ENCODE data around the gene NISCH. TPM values are rescaled to one million over a fixed set of nuclear protein-coding genes. Genes with fewer than 3 reads are reported as not detected.

Gene NISCH
- total RNA-seq, 2 donors from 2014 or later, result 75.2 to 123 TPM

DNA sequence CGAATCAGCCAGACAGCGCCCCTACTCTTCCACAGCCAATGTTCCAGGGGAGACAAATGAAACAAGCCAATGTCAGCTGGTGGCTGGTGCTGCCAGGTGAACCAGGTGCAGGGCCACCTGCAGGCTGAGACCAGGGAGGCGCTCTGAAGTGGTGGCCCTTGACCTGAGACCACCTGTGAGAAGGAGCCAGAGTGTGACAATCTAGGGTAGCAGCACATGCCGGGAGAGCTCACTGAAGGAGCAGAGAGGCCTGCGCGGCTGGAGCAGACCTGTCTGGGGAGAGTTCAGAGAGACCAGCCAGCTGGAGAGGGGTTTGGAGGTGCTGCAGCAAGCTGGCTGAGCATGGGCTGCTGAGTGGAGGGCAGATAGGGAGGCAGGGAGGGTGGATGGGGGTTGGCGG lies 39.0 kb downstream of the NISCH start:
- Mint-ChIP-seq H3K27me3 (no peaks in the 10 kb centered on the region), H3K4me1 (no peaks in the 10 kb centered on the region), H3K36me3 (ENCODE audit: low read depth) (peaks cover 33% of the 10 kb centered on the region), H3K27ac (no peak overlapping the region), H3K4me3 (no peak overlapping the region), H3K9me3 (no peaks in the 10 kb centered on the region)
- ATAC-seq (replicated peaks), result peak; percentile 5

DNA sequence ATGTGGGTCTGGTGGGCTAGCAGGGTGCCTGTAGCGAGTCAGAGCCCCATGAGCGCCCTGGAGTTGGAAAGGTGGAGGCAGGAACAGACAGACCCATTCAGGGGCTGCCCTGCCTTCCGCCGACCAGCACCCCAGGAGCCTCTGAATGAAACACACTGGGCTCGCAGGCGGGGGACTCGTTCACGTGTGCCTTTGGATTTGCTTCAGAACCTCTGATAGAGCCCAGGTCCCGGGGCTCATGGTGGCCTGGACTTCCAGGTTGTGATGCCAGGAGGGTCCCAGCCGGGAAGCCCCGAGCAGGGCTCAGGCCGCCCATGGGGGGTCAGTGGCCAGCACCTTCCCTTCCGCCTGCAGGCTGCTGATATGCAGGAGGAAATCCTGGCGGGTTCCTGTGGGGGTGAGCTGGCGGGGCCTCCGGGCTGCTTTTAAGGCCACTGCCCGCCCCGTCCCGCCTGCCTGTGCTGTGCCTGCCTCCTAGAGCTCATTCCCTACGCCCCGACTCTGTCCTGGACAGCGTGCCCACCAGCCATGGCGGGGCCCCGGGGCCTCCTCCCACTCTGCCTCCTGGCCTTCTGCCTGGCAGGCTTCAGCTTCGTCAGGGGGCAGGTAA lies 39.6 kb downstream of the NISCH start, which contains the start of gene STAB1:
TSS of gene STAB1 (plus strand) at position 453 of the 610 bp plus-strand sequence. CDS start at position 529, 76 bp downstream.
- Mint-ChIP-seq H3K4me3 (no peak within 1 kb of the TSS), H3K36me3 (ENCODE audit: low read depth) (peaks cover 27% of the 10 kb centered on the region), H3K27ac (no peak within 1 kb of the TSS), H3K4me1 (no peaks in the 10 kb centered on the region), H3K27me3 (no peaks in the 10 kb centered on the region), H3K9me3 (no peaks in the 10 kb centered on the region)
- peak; percentile 4 for ATAC-seq (replicated peaks)

DNA sequence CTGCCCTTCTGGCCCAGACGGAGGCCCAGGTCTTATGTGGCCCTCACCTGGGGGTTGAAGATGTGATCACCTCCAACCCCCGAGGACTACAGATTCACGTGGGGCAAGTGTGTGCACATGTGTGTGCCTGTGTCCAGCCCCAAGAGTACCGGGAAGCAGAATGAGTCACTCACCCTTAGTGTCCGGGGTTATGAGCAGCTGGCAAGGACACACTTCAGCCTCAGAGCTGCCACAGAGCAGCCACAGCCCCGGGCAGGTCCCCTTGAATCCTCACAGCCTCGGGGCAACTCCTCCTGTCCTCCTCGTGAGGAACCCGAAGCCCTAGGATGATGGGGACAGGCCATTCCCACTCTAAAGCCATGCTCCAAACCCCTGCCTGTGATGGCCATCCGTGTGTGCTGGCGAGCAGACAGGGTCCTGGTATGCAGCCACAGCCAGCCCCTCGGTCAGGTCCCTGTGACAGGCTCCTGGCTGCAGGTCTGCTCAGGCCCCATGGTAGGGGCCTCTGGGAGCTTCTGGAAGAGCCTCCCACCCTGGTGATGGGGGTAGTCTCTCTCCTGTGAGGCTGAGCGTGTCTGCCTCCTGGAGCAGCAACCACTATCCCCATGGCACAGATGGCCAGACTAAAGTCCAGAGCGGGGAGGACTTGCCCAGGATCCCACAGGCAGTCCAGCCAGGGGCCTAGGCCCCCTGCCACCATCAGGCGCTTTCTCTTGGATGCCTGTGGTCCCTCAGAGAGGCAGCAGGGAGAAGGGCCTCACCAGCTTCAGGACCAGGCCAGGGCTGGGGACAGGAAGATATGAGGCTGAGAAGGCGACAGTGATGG lies 40.6 kb downstream of the NISCH start:
- Mint-ChIP-seq H3K9me3 (no peaks in the 10 kb centered on the region), H3K27ac (no peak overlapping the region), H3K27me3 (no peaks in the 10 kb centered on the region), H3K4me1 (no peaks in the 10 kb centered on the region), H3K36me3 (ENCODE audit: low read depth) (peaks cover 18% of the 10 kb centered on the region), H3K4me3 (no peak overlapping the region)
- no peak for ATAC-seq (replicated peaks)

DNA sequence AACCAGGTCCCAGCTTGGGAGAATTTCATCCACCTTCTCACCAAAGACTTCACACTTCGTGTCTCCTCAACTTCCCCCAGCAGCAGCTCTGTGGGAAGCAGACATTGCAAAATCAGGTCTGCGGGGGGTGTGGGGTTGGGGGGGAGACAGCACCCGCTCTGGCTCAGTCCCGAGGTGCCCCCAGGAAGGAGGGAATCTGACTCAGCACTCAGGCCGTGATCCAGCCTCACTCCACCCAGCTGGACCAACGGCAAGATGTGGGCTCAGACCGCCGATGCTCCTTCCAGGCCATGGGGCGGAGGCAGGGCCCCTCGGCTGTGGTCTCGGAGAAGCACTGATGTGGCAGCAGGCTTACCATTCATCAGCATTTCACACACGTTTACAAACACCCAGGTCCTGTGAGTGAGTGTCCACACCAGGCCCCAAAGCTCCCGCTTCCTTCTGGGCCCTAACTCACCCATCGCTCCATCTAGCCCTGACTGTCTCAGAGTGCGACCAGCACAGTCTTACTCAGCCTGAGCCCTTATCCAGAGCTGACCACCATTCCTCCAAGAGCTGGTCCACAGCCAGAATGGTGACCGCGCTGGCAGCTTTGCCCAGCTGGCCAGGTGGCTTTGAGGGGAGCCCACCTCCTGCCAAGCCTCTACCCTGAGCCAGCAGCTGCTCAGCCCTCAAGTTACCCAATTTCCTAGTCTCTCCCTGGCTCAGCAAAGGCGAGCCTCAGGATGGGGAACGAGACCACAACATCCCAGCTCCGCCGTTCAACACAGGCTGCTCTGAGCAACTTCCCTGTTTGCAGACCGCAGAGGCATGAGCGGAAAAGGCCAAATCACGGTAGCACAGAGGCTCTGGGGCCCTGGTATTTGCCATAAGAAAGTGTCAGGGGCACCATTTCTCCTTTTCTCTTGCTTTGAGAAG lies 43.0 kb downstream of the NISCH start:
- H3K4me3 Mint-ChIP-seq, result no peak overlapping the region

DNA sequence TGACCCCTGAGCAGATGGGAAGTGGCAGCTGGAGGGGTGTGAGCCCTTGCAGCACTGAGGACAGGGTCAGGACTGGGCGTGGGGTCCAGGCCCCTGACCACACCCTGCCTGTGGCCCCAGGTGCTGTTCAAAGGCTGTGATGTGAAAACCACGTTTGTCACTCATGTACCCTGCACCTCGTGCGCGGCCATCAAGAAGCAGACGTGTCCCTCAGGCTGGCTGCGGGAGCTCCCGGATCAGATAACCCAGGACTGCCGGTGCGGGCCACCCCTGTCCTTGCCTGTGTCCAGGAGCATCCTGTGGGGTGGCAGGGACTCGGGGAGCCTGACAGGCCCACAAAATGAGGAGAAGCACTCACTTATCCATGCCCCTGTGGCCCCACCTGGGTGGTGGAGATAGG lies 45.6 kb downstream of the NISCH start:
- H3K27me3 Mint-ChIP-seq, result no peaks in the 10 kb centered on the region
- H3K4me3 Mint-ChIP-seq, result no peak overlapping the region
- no peaks in the 10 kb centered on the region for H3K36me3 Mint-ChIP-seq (ENCODE audit: low read depth)
- no peaks in the 10 kb centered on the region for H3K4me1 Mint-ChIP-seq
- H3K9me3 Mint-ChIP-seq, result no peaks in the 10 kb centered on the region
- ATAC-seq (replicated peaks), result no peak
- no peak overlapping the region for H3K27ac Mint-ChIP-seq

More for the DNA sequence above, 43.0 kb downstream of the NISCH start:
- Mint-ChIP-seq H3K27me3 (no peaks in the 10 kb centered on the region), H3K4me1 (no peaks in the 10 kb centered on the region), H3K27ac (no peak overlapping the region), H3K36me3 (ENCODE audit: low read depth) (no peaks in the 10 kb centered on the region), H3K9me3 (no peaks in the 10 kb centered on the region)
- no peak for ATAC-seq (replicated peaks)

DNA sequence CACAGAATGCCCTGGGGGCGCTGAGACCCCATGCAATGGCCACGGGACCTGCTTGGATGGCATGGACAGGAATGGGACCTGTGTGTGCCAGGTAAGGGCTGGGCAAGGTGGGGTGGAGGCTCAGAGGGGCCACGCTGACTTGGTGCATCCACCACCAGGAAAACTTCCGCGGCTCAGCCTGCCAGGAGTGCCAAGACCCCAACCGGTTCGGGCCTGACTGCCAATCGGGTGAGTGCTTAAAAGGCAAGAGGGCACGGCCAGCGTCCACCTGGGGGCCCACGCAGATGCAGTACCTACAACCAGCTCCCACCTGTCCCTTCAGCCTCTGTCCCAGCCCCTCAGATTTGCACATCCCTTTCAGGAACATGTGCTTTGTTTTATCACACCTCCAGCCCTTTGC lies 46.6 kb downstream of the NISCH start:
- no peaks in the 10 kb centered on the region for H3K9me3 Mint-ChIP-seq
- H3K27ac Mint-ChIP-seq, result no peak overlapping the region
- no peak overlapping the region for H3K4me3 Mint-ChIP-seq
- H3K27me3 Mint-ChIP-seq, result no peaks in the 10 kb centered on the region
- no peaks in the 10 kb centered on the region for H3K4me1 Mint-ChIP-seq
- ATAC-seq (replicated peaks), result no peak
- no peaks in the 10 kb centered on the region for H3K36me3 Mint-ChIP-seq (ENCODE audit: low read depth)

DNA sequence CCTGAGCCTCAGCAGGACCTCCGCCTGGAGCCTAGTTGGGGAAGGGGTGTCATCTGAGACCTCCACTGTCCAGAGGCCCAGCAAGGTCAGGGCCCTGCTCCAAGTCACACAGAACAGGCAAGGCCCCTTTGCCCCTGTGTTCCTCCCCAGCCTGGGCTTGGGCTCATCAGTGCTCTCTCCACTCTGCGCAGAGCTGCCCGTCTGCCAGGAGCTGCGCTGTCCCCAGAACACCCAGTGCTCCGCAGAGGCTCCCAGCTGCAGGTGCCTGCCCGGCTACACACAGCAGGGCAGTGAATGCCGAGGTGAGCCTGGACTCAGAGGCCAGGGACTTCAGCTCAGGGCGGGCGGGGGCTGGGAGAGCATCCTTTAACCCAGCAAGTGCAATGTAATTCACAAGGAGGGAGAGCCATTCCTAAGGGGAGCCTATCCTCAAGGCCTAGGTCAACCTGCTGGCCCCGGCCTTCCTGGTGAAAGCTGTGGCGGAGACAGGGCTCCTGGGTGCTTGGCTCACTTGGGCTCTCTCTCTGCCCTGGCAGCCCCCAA lies 47.5 kb downstream of the NISCH start:
- no peak overlapping the region for H3K4me3 Mint-ChIP-seq
- no peaks in the 10 kb centered on the region for H3K27me3 Mint-ChIP-seq
- ATAC-seq (replicated peaks), result no peak
- no peaks in the 10 kb centered on the region for H3K36me3 Mint-ChIP-seq (ENCODE audit: low read depth)
- no peaks in the 10 kb centered on the region for H3K4me1 Mint-ChIP-seq
- H3K27ac Mint-ChIP-seq, result no peak overlapping the region
- no peaks in the 10 kb centered on the region for H3K9me3 Mint-ChIP-seq

DNA sequence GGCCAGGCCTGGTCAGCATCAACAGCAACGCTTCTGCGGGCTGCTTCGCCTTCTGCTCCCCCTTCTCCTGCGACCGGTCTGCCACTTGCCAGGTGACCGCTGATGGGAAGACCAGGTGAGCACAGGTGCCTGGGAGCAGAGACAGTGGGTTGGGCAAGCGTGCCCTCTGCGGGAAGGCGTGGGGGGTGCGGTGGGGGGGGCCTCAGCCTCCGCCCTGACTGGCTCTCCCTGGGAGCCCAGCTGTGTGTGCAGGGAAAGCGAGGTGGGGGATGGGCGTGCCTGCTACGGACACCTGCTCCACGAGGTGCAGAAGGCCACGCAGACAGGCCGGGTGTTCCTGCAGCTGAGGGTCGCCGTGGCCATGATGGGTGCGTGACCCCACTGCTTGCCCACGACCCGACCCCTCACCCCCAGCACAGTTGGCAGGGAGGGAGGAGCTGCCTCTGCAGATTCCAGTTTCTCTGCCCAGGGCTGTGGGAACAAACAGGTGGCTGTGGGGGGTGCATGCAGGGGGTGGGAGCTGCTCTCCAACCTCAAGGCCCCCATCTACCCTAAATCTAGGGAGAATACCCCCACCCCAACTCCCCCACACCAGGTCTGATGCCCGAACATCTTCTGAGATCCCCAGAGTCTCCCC lies 48.5 kb downstream of the NISCH start:
- Mint-ChIP-seq H3K4me1 (no peaks in the 10 kb centered on the region), H3K9me3 (no peaks in the 10 kb centered on the region), H3K36me3 (ENCODE audit: low read depth) (no peaks in the 10 kb centered on the region), H3K4me3 (no peak overlapping the region), H3K27ac (no peak overlapping the region), H3K27me3 (no peaks in the 10 kb centered on the region)
- ATAC-seq (replicated peaks), result no peak

DNA sequence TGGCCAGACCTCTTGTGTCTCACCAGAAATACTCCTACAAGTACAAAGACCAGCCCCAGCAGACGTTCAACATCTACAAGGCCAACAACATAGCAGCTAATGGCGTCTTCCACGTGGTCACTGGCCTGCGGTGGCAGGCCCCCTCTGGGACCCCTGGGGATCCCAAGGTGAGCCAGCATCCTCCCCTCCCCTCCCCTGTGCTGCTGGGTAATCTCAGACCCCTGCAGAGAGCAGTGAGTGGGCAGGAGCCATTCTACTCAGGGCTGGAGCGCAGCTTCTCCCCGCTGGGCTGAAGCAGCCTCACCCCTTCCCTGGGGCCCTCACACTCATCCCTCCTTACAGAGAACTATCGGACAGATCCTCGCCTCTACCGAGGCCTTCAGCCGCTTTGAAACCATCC lies 49.6 kb downstream of the NISCH start:
- H3K36me3 Mint-ChIP-seq (ENCODE audit: low read depth), result no peaks in the 10 kb centered on the region
- H3K4me1 Mint-ChIP-seq, result no peaks in the 10 kb centered on the region
- H3K9me3 Mint-ChIP-seq, result no peaks in the 10 kb centered on the region
- H3K27ac Mint-ChIP-seq, result no peak overlapping the region
- no peak for ATAC-seq (replicated peaks)
- H3K27me3 Mint-ChIP-seq, result no peaks in the 10 kb centered on the region
- no peak overlapping the region for H3K4me3 Mint-ChIP-seq

DNA sequence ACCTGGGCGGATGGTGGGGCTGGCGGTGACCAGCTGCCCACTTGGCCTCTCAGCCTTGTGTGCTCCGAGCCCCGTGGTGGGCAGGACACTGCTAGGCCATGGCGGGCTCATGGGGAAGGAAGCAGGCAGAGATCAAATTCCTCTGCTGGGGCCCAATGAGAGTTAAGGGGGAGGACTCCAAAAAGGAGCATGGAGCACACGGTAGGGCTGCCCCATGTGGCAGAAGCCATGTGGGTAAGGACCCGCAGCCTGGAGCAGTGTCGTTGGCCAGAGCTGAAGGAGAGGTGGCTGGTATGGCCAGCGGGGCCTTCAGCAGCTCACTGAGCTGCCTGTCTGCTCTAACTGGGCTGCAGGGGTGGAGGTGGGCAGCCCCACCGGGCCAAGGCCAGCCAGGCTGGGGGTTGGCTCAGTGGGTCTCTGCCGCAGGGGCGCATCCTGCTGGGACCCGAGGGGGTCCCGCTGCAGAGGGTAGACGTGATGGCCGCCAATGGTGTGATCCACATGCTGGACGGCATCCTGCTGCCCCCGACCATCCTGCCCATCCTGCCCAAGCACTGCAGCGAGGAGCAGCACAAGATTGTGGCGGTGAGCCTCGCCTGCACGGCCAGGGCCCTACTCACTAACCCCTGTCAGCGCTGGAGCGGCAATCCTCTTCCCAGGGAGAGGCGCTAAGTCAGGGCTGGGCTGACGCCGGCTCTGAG lies 51.0 kb downstream of the NISCH start:
- Mint-ChIP-seq H3K27me3 (no peaks in the 10 kb centered on the region), H3K27ac (no peak overlapping the region), H3K9me3 (no peaks in the 10 kb centered on the region), H3K4me3 (no peak overlapping the region), H3K36me3 (ENCODE audit: low read depth) (no peaks in the 10 kb centered on the region), H3K4me1 (no peaks in the 10 kb centered on the region)
- ATAC-seq (replicated peaks), result no peak

DNA sequence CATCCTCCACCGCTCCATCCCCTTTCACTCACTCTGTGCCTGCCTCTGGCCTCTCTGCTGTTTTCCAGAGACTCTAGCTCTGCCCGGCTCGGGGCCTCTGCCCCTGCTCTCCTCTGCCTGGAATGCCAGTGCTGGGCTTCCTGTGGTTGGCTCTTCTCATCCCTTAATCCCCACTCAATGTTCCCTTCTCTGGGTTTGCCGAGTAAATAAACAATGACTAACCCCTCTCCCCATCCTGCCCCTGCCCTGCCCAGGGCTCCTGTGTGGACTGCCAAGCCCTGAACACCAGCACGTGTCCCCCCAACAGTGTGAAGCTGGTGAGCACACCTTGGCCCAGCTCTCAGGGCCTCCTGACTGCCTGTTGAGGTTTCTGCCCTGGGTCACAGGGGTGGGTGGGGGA lies 52.0 kb downstream of the NISCH start:
- Mint-ChIP-seq H3K9me3 (no peaks in the 10 kb centered on the region), H3K4me1 (no peaks in the 10 kb centered on the region), H3K36me3 (ENCODE audit: low read depth) (no peaks in the 10 kb centered on the region), H3K27ac (no peak overlapping the region), H3K4me3 (no peak overlapping the region), H3K27me3 (no peaks in the 10 kb centered on the region)
- ATAC-seq (replicated peaks), result no peak

DNA sequence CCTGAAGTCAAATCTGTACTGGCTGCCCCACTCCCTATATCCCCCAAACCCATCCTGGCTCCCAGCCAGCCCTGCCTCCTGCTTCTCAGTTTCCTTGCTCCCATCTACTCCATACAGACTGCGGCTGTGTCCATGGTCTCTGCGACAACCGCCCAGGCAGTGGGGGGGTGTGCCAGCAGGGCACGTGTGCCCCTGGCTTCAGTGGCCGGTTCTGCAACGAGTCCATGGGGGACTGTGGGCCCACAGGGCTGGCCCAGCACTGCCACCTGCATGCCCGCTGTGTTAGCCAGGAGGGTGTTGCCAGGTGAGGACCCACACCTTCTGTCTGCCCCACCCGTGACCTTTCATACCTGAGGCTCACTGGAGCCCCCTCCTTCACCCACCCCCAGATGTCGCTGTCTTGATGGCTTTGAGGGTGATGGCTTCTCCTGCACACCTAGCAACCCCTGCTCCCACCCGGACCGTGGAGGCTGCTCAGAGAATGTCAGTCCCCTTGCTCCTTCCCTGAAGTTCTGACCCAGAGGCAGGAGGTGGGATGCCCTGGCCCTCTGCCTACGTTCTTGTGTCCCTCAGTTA lies 54.4 kb downstream of the NISCH start:
- no peaks in the 10 kb centered on the region for H3K27me3 Mint-ChIP-seq
- ATAC-seq (replicated peaks), result peak; percentile 53

DNA sequence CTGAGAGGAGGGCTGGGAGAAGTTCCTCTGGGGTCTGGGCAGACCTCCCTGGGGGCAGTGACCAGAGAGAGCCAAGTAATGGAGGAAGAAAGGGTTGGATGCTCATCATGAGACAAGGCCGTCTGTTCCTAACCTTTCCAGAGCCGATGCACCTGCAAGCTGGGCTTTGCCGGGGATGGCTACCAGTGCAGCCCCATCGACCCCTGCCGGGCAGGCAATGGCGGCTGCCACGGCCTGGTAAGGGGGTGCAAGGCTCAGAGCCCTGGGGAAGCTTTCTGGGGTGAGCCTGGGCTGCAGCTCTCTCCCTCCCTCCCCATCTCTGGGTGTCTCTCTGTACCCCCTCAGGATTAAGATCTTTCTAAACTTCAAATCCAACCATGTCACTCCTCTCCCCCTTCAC lies 56.1 kb downstream of the NISCH start:
- Mint-ChIP-seq H3K27me3 (no peaks in the 10 kb centered on the region), H3K4me3 (no peak overlapping the region), H3K36me3 (ENCODE audit: low read depth) (no peaks in the 10 kb centered on the region), H3K4me1 (no peaks in the 10 kb centered on the region), H3K27ac (no peak overlapping the region), H3K9me3 (no peaks in the 10 kb centered on the region)
- ATAC-seq (replicated peaks), result no peak

More for the DNA sequence above, 54.4 kb downstream of the NISCH start:
- H3K9me3 Mint-ChIP-seq, result no peaks in the 10 kb centered on the region
- H3K4me1 Mint-ChIP-seq, result no peaks in the 10 kb centered on the region
- no peak overlapping the region for H3K4me3 Mint-ChIP-seq
- H3K27ac Mint-ChIP-seq, result no peak overlapping the region
- H3K36me3 Mint-ChIP-seq (ENCODE audit: low read depth), result no peaks in the 10 kb centered on the region

Data from activated T-helper 17 cell treated with anti-CD3 and anti-CD28 coated beads, Interleukin-2, amount 50 U/mL, for 72 hours (primary cell).